Measurements from ENCODE around the gene GOLGA6L7.

GRCh38 chr15:28873585-28874190 is 25.2 kb upstream of the GOLGA6L7 start:
- TF ChIP-seq, protein P1, sequence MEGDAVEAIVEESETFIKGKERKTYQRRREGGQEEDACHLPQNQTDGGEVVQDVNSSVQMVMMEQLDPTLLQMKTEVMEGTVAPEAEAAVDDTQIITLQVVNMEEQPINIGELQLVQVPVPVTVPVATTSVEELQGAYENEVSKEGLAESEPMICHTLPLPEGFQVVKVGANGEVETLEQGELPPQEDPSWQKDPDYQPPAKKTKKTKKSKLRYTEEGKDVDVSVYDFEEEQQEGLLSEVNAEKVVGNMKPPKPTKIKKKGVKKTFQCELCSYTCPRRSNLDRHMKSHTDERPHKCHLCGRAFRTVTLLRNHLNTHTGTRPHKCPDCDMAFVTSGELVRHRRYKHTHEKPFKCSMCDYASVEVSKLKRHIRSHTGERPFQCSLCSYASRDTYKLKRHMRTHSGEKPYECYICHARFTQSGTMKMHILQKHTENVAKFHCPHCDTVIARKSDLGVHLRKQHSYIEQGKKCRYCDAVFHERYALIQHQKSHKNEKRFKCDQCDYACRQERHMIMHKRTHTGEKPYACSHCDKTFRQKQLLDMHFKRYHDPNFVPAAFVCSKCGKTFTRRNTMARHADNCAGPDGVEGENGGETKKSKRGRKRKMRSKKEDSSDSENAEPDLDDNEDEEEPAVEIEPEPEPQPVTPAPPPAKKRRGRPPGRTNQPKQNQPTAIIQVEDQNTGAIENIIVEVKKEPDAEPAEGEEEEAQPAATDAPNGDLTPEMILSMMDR (IDR thresholded peaks at IDR 0.05), result no peak
- TF ChIP-seq POLR2A (IDR thresholded peaks at IDR 0.05; ENCODE audit: low read depth), result no peak
- no peak for TF ChIP-seq POLR2AphosphoS5 (IDR thresholded peaks at IDR 0.05)

Measured in esophagus muscularis mucosa (tissue), 3 donors.